ENCODE data around the gene OR51B4.
"Not testable (repeated sequence)": the region's sequence is repeated elsewhere in the genome, so short reads cannot be mapped to it uniquely, and the experiment has no call there.

Gene OR51B4, protein sequence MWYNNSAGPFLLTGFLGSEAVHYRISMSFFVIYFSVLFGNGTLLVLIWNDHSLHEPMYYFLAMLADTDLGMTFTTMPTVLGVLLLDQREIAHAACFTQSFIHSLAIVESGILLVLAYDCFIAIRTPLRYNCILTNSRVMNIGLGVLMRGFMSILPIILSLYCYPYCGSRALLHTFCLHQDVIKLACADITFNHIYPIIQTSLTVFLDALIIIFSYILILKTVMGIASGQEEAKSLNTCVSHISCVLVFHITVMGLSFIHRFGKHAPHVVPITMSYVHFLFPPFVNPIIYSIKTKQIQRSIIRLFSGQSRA

DNA sequence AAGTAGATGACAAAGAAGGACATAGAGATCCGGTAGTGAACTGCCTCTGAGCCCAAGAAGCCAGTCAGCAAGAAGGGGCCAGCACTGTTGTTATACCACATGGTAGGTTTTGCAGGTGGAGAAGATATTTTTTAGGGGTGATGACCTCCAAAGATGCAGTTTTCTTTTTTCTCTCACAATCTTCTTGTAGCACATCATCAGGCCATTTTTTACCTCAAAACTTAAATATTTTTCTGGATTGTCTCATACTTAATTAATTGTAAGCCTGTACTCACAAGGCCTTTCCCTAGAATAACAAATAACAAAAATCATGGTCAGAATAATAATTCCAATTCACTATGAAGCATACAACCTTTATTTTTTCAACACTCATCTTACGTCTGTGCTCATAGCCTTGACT, at the start of gene OR51B4:
Gene OR51B4, minus strand, starts transcription at position 101 of the 400 bp plus-strand sequence. Its CDS starts 0 bp downstream, at position 101.
- DNase-seq (ENCODE audit: low spot score): no peak

DNA sequence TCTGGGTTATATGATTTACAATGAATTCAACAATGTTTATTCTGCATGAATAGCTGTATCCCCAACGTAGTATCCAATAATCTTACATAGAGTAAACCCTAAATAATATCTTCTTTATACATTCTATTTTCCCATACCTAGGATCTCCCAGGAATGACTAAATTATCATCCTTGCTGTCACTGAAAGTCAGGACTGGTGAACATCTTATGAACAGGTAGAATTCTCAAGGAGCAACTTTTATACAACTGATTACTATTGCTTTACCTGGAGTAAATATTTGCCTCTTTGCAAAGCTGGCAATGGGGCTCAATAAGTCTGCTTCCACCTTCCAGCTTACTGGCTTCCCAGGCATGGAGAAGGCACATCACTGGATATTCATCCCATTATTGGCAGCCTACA, 49.5 kb upstream of the OR51B4 start, which contains the start of gene OR51B6:
Gene OR51B6, plus strand, starts transcription at position 301 of the 400 bp plus-strand sequence. Its CDS starts 0 bp downstream, at position 301.
- no peak for DNase-seq (ENCODE audit: low spot score)

DNA sequence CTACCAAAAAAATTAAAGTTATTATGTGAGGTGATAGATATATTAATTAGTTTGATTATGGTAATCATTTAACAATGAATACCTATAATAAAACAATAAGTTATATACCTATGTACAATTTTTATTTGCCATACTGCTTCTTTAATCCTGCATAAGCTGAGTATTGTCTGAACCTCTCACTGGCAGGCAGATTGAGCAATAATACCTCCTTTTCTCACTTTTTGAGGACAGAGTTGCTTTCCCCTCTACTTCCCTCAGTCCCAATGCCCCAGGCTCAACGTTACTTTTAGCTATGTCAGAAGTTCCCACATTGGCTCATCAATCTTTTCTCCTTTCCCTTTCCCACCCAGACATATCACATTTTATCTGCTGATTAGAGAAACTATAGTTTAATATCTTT, 47.8 kb upstream of the OR51B4 start:
- no peak for DNase-seq (ENCODE audit: low spot score)

DNA sequence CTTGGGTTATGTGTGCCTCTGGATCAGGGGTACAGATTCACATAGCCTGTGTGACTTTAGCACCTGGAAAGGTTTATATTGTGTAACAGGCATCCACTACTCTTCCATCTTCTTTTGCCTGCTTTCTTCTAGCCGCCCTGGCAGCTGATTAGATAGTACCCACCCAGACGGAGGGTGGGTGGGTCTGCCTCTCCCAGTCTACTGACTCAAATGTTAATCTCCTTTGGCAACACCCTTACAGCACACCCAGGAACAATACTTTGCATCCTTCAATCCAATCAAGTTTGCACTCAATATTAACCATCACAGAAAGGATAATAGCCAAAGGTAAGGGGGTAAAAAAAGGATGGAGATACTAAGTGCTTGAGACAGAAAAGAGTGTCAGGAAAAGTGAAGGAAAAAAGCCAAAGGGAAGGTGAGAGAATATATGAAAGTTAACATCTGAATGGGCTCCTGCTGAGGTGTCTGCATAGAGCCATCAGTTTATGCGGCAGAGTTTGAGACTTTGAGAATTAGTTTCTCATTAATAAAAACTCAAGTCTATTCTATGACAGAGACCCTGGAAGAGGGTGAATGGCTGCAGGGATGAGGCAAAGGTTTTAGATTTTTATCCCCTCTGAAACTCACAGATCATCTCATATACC, 46.9 kb upstream of the OR51B4 start:
- no peak for DNase-seq (ENCODE audit: low spot score)

DNA sequence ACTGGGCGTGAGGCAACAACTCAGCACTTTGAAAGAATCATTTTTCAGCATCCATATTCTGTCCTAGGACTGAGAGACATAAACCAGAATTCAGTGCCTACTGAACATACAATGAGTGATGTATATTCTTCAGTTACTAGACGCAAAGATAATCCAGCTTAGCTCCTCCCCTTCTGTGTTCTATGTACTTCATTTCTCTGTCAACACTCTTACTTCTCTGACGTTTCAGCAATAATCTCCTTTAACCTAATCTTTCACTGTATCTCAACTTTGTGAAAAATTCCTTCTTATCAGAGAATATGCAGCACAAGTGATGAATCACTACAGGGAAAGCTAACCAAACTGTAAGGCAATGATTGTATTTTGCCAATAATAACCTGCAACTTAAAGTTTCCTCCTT, 44.1 kb upstream of the OR51B4 start:
- DNase-seq (ENCODE audit: low spot score): no peak

DNA sequence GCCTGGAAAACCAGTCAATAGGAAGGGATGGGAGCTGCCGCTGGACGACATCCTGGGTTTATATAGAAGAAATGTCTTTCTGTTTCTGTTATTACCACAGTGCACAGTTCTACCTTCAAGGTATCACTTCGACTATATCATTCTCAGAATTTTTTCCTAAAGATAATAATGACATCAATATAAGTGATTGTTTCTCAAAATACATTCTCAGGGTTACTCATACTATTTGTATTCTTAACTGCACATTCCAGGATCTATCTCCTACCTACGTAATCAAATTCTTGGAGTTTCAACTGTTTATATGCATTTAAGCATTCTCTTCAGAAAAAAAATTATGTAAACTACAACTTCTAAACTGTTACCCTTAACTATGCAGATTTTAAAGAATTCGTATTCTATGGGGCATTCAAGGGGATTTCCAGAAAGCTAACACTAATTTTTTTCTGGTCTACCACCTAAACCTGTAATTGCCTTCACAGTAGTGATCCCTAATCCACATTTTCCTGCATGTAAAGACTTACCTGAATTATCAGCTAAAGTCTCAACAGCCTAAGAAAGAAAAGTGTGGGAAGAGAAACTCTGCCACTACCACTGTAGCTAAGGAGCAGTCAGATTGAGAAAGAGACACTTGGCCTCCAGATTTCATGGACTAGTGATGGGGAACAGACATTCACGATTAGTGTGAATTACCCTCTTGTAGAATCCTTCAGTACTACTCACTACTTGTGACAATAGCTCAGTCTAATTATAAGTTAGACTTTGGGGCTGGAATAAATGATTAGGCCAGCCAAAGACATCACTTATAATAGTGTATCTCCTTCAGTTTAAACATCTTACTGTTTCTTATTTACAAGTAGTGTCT, 42.0 kb upstream of the OR51B4 start, which contains the start of gene OR51B5:
Gene OR51B5, minus strand, starts transcription at position 51 of the 862 bp plus-strand sequence. Its CDS starts 0 bp downstream, at position 51.
- DNase-seq (ENCODE audit: low spot score): no peak

DNA sequence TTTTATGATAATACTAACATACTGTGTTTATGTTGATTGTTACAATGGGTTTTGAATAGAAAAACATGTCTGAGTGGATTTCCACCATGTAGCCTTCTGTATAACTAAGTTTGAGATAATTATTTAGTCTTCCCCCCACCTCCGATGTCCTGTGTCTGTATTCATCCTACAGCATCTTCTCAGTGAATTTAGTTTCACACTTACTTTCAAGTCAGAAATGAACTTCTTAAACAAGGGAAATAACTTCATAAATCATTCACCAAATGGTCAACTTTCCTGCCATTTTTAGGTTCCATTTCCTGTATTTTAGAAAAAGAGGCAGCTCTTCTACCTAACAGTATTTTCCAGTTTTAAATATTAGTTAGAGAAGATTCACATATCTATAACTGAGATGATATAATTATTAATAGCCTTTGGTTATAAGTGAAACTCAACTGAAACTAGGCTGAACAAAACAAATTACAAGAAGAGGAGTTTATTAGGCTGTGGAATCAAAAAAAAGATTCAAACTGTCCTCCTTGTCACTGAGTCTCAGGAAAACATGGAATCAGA, 38.1 kb upstream of the OR51B4 start:
- no peak for DNase-seq (ENCODE audit: low spot score)

DNA sequence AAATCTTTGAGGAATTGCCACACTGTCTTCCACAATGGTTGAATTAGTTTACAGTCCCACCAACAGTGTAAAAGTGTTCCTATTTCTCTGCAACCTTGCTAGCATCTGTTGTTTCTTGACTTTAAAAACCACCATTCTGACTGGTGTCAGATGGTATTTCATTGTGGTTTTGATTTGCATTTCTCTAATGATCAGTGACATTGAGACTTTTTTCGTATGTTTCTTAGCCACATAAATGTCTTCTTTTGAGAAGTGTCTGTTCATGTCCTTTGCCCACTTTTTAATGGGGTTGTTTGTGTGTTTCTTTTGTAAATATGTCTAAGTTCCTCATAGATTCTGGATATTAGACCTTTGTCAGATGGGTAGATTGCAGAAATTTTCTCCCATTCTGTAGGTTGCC, 35.5 kb upstream of the OR51B4 start:
- not testable (repeated sequence) for DNase-seq (ENCODE audit: low spot score)

DNA sequence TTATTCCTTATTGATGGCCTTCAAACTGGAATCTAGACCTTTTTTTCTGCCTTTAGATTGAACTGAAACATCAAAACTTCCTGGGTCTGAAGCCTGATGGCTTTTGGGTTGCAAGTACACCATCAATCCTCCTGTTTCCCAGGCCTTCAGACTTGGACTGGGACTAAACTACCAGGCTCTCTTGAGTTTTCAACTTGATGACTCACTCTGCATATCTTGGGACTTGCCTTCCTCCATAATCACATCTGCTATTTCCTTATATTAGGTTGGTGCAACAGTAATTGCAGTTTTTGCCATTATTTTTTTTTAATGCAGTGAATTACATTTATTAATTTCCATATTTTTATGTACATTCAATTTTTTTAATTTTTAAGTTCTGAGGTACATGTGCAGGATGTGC, 34.6 kb upstream of the OR51B4 start:
- no peak for DNase-seq (ENCODE audit: low spot score)

DNA sequence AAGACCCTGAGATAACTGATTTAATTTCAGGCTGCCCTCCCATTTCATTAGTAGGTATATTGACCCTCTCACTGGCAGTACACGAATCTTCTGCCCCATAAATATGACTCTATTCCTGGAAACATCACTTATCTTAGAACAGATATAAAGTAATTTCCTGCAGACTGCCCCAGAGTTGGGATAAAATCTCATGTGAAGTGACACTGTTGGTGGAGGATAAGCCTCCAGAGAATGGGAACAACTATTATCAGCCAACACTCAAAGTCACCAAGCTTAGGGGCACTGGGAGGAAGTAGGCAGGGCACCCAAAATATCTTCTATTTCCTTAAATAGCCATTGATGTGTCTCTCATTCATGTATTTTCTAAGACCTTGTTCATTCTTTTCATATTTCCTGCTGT, 33.4 kb upstream of the OR51B4 start:
- no peak for DNase-seq (ENCODE audit: low spot score)

DNA sequence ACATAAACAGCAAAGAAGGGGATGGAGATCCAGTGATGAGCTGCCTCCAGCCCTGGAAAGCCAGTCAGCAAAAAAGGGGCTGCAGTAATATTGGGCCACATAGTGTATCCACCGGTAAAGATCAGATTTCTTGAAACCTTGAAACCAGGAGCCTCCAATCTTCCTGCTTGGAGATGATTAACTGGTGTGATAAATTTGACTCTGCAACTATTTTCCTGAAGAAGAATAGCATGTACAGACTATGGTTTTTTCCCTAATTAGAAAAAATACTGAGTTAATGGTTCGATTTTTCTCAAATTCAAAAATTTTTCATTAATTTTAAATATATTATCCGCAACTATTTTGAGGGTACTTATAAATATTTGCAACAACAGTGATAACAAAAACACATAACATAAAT, 22.5 kb upstream of the OR51B4 start, which contains the start of gene OR51B2:
Gene OR51B2, minus strand, starts transcription at position 101 of the 400 bp plus-strand sequence. Its CDS starts 0 bp downstream, at position 101.
- DNase-seq (ENCODE audit: low spot score): no peak

DNA sequence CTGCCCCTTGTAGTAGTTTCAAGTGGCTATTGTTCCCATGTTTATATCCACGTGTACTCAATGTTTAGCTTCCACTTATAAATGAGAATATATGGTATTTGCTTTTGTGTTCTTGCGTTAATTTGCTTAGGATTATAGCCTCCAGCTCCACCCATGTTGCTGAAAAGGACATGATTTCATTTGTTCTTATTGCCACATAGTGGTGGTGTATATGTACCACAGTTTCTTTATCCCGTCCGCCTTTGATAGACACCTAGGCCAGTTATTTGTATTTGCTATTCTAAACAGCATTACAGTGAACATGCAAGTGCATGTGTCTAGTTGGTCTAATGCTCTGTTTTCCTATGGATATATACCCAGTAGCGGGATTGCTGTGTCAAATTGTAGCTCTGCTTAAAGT, 15.5 kb upstream of the OR51B4 start:
- no peak for DNase-seq (ENCODE audit: low spot score)

DNA sequence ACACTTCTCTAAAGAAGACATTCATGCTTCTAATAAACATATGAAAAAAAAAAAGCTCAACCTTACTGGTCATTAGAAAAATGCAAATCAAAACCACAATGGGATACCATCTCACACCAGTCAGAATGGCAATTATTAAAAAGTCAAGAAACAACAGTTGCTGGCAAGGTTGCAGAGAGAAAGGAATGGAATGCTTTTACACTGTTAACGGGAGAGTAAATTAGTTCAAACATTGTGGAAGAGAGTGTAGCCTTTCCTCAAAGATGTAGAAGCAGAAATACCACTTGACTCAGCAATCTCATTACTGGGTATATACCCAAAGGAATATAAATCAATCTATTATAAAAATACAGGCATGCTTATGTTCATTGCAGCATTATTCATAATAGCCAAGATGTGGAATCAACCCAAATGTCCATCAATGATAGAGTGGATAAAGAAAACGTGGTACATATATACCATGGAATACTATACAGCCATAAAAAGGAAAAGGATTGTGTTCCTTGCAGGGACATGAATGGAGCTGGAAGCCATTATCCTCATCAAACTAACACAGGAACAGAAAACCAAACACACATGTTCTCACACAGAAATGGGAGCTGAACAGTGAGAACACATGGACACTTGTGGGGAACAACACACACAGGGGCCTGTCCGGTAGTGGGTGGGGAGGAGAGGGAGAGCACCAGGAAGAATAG, 11.7 kb upstream of the OR51B4 start:
- not testable (repeated sequence) for DNase-seq (ENCODE audit: low spot score)

DNA sequence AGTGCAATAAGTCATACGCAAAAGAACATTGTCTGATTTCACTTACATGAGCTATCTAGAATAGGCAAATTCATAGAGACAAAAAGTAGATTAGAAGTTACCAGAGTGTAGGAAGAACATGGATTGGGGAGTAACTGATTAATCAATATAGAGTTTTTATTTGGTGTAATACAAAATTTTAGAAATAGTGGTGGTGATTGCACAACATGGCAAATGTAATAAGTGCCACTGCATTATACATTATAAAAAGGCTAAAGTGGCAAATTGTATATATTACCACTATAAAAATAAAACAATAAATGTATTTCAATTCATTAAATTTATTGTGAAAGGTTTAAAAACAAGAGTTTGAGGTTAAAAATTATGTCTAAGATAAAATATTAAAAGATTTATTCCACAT, 8.7 kb upstream of the OR51B4 start:
- no peak for DNase-seq (ENCODE audit: low spot score)

DNA sequence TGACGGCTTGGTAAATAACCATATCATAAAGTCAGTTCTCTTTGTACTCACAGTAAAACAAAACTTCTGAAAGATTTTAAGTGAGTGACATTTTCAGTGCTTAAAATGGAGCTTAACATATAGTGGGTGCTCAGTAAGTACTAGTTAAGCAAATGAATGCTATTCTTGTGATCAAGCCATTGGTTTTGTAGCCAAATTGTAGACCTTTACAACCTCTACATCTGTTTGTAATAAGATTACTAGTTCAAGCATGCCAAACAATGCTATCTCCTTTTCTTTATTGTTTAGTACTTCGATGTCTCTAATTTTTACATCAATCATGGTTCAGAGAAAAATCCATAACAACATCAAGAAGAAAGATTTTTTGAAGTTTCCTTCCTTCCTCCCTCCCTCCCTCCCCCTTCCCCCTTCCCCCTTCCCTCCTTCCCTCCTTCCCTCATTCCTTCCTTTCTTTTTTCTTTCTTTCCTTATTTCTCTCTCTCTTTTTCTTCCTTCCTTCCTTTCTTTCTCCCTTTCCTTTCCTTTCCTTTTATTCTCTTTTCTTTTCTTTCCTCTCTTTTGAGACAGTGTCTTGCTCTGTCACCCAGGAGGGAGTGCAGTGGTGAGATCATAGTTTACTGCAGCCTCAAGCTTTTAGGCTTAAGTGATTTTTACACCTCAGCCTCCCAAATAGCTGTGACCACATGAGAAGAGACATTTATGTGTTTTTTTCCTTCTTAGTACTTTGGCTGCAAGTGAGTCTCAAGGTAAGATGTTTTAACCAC, 5.7 kb upstream of the OR51B4 start:
- DNase-seq (ENCODE audit: low spot score): no peak

DNA sequence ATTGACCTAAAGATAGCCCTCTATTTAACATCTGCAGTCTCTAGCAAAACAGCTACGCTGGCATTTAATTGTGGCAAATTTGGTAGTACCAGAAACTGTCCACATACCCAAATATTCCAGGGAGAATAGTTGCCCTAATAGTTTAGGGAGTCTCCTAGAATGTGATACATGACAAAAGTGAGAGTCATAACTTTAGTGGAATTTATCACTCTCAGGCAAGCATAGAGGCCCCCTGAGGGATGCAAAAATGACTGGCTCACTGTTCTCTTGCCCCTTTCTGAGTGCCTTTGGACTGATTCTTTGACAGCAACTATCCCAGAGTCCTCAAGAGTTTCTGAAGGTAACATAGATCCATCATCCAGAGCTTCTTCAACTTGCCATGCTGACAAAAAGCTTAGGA, 2.3 kb upstream of the OR51B4 start:
- DNase-seq (ENCODE audit: low spot score): no peak

DNA sequence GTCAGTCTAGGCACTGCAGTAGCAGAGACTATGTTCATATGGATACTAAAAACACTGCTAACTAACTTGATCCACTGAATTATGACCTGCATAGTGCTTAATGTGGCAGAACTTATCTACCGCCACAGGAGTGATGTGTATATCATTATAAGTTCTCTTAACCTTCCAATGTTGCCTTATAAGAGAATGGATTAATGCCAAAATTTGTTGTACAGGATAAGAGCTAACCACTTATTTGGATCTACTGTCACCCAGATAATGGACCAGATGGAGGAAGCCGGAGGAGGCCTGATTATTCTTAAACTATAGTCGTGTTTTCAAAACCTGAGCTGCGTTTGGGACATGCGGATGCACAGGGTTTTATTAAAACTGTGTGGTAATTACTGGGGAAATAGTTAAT, 1.9 kb upstream of the OR51B4 start:
- DNase-seq (ENCODE audit: low spot score): no peak

DNA sequence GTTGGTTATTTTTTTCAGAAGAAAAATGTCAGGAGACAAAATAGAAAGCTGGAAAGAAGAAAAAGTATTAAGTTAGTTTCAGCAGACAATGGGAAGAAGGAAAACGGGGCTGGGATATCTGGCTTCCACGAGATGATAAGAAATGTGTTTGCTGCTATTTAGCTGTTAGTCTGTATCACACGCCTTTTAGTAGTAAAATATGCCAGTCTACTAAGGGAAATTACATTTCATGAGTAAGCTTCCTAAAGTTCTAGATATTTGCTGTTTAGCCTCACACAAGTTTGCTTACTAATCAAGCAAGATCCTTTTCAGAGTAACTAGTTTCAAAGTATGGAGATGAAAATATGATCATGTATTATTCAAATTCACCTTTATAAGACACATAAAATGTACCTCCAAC, 1.5 kb downstream of the OR51B4 start:
- no peak for DNase-seq (ENCODE audit: low spot score)

DNA sequence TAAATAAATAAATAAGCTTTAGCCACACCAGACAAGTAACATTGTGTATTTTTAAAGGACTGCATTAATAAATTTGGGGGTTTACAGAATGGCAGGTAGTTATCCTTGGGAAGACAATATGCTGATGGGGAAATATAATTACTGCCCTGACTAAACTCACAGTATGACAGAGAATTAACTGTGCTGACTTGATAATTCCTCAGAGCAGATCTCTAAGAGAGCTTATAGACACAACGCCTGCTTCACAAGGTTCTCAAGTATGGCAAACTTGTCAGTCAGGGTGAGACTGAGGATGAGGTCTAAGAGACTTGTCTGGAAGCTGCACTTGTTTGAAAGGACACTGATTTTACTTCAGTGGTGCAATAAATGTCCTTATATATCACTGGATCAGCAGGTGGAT, 3.3 kb downstream of the OR51B4 start:
- no peak for DNase-seq (ENCODE audit: low spot score)

DNA sequence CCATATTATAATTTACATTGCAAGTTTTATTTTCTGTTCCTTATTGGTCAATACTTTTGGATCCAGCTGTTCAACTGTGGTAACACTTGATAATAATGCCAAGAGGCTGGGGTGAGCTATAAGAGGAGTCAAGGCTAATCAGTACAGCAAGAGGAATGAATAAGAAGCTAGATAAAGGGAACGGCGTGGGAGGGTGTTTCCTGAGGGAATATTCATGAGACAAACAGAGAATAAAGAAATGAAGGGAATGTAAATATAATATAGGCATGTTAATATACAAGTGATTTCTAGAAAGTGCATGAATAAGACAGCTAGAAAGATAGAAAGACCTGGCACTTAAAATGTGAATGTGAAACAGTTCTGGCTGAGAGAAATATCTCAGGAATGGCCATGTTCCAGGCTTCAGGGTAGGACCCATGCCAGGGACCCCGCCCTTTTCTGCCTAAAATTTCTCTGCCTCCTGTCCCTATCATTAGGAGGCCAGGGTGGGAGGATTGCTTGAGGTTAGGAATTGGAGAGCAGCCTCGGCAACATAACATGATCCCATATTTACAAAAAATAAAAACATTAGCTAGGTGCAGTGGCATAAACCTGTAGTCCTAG, 3.9 kb downstream of the OR51B4 start:
- no peak for DNase-seq (ENCODE audit: low spot score)
